Inflammatory macrophage treated with lipopolysaccharide for 4 hours (primary cell): Measurements from ENCODE around the gene THEM4.
"Not testable (repeated sequence)": the region's sequence is repeated elsewhere in the genome, so short reads cannot be mapped to it uniquely, and the experiment has no call there.

ENCODE experiments used
- DNase-seq: peaks from one replicate; pipeline ENCODE4 v3.0.0-alpha.2; 2020

Gene THEM4

GRCh38 chr1:151858030-151858746 lies 51.1 kb downstream of the THEM4 start:
- no peak for DNase-seq

- DNase-seq: no peak
These were observed 53.4 kb downstream of the THEM4 start for GRCh38 chr1:151855933-151856332.

DNA sequence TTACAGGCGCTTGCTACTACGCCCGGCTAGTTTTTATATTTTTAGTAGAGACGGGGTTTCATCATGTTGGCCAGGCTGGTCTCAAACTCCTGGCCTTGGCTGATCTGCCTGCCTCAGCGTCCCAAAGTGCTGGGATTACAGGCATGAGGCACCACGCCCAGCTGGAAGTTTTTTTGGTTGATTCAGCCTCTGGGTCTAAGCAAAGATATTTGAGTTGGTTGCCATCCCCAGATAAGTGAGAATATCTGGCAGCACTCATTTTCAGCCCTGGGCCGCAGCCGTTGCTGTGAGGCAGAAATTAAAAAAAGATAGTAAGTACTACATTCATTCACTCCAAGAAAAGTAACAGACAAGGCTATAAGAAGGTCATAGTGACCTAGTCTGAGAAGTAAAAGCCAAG lies 53.8 kb downstream of the THEM4 start:
- not testable (repeated sequence) for DNase-seq

- no peak for DNase-seq
These were observed 54.7 kb downstream of the THEM4 start for GRCh38 chr1:151854658-151855057.

GRCh38 chr1:151853411-151853943 lies 55.8 kb downstream of the THEM4 start, which contains the start of gene THEM5:
Gene THEM5, minus strand, starts transcription at chr1:151853712. Its CDS starts 147 bp downstream, at chr1:151853565.
- DNase-seq: no peak

- DNase-seq: no peak
These were observed 56.6 kb downstream of the THEM4 start for GRCh38 chr1:151852733-151853132.

- DNase-seq: no peak
These were observed 57.4 kb downstream of the THEM4 start for GRCh38 chr1:151851886-151852285.

- no peak for DNase-seq
These were observed 59.4 kb downstream of the THEM4 start for GRCh38 chr1:151849871-151850270.

GRCh38 chr1:151849126-151849525 lies 60.2 kb downstream of the THEM4 start:
- peak; percentile 33 for DNase-seq

DNA sequence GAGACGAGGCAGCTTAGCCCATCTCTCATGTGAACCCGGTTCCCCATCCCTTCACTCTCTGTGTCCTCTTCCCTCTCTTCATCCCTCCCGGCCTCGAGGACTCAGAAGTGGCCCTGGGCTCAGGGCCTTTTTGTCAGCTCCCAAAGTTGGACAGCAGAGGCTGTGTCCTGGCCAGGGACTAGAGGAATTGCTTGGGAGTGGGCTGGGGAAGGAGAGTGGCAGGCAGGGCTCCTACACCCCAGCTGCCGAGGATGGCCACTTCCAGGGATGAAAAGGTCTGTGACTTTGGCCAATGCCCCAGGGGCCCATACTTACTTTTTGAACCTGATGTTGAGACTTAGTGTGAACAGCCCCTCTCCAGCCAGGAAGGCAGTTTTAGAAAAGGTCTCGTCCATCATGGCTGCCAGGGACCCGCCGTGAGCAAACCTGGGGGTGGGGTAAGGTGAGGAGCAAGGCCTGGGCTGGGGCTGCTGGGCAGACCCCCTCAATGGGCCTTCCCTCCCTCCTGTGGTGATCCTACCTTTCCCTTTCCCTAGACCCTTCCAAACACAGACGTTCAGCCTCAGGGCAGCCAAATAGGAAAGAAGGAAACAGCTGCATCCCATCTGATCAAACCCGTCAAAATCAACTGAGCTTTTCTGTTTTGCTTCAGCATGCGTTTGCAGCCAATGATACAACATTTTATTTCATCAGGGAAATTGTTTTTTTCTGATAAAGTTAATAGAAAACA lies 61.3 kb downstream of the THEM4 start:
- DNase-seq: no peak

DNA sequence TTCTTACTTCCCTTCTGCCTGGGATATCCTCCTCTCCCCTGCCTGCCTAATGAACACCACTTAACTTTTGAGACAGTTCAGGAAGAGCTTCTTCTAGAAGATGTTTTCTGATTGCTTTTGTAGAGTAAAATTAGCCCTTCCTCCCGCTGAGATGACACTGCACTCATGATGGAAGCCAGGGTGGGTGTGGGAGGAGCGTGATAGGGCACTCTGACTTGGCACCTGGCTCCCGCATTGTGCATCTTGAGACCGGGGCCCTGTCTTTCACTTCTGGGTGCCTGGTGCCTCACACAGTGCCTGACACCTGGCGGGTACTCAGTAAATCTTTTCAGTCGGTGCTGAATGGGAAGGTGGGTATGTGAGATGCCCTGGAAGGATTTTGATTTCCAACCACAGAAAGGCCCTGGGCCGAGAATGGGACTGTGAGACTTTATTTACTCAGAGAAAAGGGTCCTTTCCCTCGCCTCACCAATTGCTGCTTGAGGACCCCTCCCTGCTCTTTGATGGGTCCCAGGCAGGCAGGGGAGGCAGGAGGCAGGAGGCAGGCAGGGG lies 62.5 kb downstream of the THEM4 start:
- no peak for DNase-seq

GRCh38 chr1:151846062-151846568 lies 63.2 kb downstream of the THEM4 start:
- DNase-seq: peak; percentile 30

DNA sequence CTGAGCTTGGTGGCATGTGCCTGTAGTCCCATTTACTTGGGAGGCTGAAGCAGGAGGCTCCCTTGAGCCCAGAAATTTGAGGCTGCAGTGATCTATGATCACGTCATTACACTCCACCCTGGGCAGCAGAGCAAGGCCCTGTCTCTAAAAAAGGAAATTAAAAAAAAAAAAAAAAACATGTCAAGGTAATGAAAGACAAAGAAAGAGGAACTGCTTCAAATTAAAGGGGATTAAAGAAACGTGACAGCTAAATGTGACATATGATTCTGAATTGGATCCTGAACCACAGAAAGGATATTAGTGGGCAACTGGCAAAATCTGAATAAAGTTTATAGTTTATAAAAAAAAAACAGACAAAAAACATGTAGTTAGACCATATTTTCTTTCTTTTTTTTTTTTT lies 65.9 kb downstream of the THEM4 start:
- no peak for DNase-seq

DNA sequence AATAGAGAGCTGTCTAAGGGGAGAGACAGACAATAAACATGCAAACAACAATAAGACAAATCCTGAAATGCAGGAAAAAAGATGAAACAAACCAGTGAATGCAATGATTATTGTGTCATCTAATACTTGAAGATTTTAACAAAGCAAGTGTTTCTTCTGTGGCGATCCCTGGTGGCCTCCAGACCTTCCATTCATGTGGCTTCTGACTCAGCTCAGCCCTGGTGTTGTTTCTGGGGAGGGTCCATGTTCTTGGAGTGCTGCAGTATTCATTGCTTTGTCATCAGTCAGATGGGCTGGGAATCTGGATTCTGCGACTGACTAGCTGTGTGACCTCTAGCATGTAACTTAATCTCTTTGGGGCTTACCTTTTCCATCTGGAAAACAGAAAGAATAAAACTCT lies 68.2 kb downstream of the THEM4 start:
- no peak for DNase-seq

DNA sequence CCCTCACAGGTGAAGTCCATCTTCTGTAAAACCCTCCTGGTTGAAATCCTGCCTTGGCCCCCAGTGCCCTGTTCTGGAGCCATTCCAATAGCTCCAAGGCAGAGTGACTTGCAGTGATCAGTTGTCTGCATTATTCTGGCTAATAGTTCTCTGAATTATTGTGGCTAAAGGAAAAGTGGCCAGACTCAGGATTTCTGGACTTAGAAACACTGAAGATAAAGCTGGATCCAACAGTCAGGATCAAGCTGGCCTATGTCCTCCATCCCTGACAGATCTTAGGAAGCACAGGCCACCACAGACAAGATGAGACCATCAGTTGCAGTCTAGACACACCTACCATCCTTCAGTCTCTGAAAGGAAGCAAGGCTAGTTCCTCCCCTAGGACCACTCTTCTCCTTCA lies 68.9 kb downstream of the THEM4 start:
- no peak for DNase-seq

- no peak for DNase-seq
These were observed 69.6 kb downstream of the THEM4 start, which contains the start of gene C2CD4D for GRCh38 chr1:151839457-151840403. Gene C2CD4D, minus strand, starts transcription at chr1:151839820. Its CDS starts 831 bp downstream, at chr1:151838989.

- no peak for DNase-seq
These were observed 70.3 kb downstream of the THEM4 start for GRCh38 chr1:151839082-151839412.

DNA sequence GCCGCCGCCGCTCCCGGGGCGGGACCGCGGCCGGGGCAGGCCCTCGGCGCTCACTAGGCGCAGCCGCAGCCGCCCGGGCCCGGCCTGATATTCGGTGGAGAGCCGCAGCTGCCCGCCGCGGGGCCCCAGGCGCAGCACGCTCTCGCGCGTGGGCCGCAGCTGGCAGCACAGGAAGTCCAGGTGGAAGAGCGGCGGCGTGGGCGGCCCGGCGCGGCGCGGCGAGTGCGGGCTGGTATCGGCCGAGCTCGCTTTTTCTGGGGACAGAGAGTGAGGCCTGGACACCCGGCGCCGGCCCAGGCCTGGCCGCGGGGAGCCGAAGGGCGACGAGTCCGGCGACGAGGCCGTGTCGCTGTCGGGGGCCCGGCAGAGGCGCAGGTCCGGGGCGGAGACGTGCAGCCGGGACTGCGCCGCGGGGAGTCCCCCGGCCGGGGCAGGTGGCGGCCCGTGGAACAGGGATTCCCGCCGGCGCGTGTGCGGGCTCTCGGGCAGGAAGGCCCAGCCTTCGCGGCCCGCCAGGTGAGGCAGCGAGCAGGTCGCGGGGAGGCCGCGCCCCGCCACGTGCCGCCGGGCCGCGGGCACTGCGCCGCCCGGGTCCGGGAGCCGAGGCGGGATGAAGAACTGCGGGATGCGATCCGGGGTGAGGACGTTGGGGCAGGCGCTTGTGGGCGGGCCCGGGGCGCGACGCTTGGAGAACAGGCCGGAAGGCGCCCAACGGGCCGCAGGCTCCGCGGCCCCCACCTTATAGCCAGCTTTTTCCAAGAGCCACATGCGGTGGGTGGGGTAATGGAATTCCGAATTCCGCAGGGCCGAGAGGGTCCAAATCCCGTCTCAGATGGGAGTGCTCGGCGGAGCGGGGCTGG lies 70.9 kb downstream of the THEM4 start:
- DNase-seq: no peak

GRCh38 chr1:151837884-151838221 lies 71.5 kb downstream of the THEM4 start:
- DNase-seq: no peak

- no peak for DNase-seq
These were observed 72.1 kb downstream of the THEM4 start for GRCh38 chr1:151837197-151837596.

- DNase-seq: no peak
These were observed 73.7 kb downstream of the THEM4 start for GRCh38 chr1:151835596-151835995.

GRCh38 chr1:151834239-151834638 lies 75.1 kb downstream of the THEM4 start:
- no peak for DNase-seq
